K562 (cell line): ENCODE measurements around the gene ZDHHC3. TPM values are rescaled to one million over a fixed set of nuclear protein-coding genes. Genes with fewer than 3 reads are reported as not detected.
A peak's percentile ranks its signal among the peaks of the same experiment; 100 is the strongest.

Experiments
- SNRNP70 ChIP-seq: fragments of 200-400 bp; formaldehyde crosslinking; optimal IDR thresholded peaks from 2 replicates; pipeline ENCODE3; 2017; ENCODE audit warnings: low read depth, low read length
- polyA plus RNA-seq, 8 experiments: library from polyadenylated mRNA; depleted of rRNA in 4 of 8; stranded (reverse) in 5 of 8; unstranded in 3 of 8; fragments of >200 nt; fragmentation: Nextera tagmentation in 2 of 8; fragmentation: Illumina TruSeq in 1 of 8; extraction: Ambion mirVana in 2 of 8; extraction: Trizol in 1 of 8; gene quantifications; 2 replicates each; pipeline versions ENCODE4 v1.2.1 to v1.2.3, GENCODE V29; 2011 to 2014; ENCODE audit warnings: inconsistent platforms in 1 of 8, missing spikeins in 1 of 8
- total RNA-seq, 7 experiments: library from RNA; depleted of rRNA in 6 of 7; stranded (reverse); fragments of >200 nt in 6 of 7; fragmentation: Illumina TruSeq in 2 of 7; extraction: Trizol in 2 of 7; gene quantifications; 2 replicates each; pipeline versions ENCODE4 v1.2.1 to v1.2.3, GENCODE V29; 2011 to 2021; ENCODE audit warnings: low replicate concordance in 1 of 7
- TF ChIP-seq, protein P1 (sequence below), 2 experiments: fragments of 450-650 bp; formaldehyde crosslinking in 1 of 2; IDR thresholded peaks; 2 replicates each; pipeline versions ENCODE4 v1.4.0 to v1.6.1; 2014 to 2020; ENCODE audit warnings: mild to moderate bottlenecking in 2 of 2, borderline replicate concordance in 1 of 2, low read depth in 1 of 2
- TF ChIP-seq, protein P2 (sequence below): IDR thresholded peaks from 2 replicates; pipeline ENCODE4 v1.6.1; 2012; ENCODE audit warnings: low read depth, low read length, improper control_type of control experiment, borderline replicate concordance
- TF ChIP-seq, protein P3 (sequence below), 3 experiments: IDR thresholded peaks in 2 of 3; conservative IDR thresholded peaks in 1 of 3; 2 replicates each; pipeline ENCODE4 v1.5.1; 2011 to 2012; ENCODE audit warnings: low read length in 3 of 3, mild to moderate bottlenecking in 3 of 3, control low read depth in 2 of 3, improper control_type of control experiment in 1 of 3, inconsistent platforms in 1 of 3, low read depth in 1 of 3, mixed read lengths in 1 of 3, moderate library complexity in 1 of 3; ENCODE audit not compliant: insufficient read depth in 2 of 3

The ZDHHC3 gene
- total and polyA plus RNA-seq, 9 of the 15 experiments (the other 6 are each of a cell fraction or from before 2014, with no cell fraction given), result 10.3 to 120 (median 67.2) TPM

DNA sequence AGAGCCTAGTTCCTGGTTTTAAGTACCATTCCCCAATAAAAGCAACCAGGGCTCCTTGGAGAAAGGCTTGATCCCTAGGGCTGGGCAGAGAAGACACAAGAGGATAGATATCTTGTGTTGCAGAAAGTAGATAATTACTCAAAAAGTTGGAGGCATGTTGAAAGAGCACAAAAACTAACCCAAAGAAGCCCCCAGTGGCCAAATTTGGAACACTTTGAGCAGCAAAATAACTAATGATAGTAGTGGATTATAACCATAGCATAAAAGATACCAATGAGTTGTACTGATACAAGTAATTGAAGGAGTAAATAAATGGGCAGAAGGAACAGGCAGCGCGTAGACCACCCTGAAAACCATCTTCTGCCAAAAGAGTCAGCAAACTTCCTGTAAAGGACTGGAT lies 12.1 kb upstream of the ZDHHC3 start (continued):
- TF ChIP-seq, protein P1, sequence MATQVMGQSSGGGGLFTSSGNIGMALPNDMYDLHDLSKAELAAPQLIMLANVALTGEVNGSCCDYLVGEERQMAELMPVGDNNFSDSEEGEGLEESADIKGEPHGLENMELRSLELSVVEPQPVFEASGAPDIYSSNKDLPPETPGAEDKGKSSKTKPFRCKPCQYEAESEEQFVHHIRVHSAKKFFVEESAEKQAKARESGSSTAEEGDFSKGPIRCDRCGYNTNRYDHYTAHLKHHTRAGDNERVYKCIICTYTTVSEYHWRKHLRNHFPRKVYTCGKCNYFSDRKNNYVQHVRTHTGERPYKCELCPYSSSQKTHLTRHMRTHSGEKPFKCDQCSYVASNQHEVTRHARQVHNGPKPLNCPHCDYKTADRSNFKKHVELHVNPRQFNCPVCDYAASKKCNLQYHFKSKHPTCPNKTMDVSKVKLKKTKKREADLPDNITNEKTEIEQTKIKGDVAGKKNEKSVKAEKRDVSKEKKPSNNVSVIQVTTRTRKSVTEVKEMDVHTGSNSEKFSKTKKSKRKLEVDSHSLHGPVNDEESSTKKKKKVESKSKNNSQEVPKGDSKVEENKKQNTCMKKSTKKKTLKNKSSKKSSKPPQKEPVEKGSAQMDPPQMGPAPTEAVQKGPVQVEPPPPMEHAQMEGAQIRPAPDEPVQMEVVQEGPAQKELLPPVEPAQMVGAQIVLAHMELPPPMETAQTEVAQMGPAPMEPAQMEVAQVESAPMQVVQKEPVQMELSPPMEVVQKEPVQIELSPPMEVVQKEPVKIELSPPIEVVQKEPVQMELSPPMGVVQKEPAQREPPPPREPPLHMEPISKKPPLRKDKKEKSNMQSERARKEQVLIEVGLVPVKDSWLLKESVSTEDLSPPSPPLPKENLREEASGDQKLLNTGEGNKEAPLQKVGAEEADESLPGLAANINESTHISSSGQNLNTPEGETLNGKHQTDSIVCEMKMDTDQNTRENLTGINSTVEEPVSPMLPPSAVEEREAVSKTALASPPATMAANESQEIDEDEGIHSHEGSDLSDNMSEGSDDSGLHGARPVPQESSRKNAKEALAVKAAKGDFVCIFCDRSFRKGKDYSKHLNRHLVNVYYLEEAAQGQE (IDR thresholded peaks at IDR 0.05; ENCODE audit: borderline replicate concordance), result peak; percentile 14; the same call in 1 of the 2 replicates
- TF ChIP-seq, protein P1 (CRISPR knock-in tag; IDR thresholded peaks at IDR 0.05; ENCODE audit: low read depth), result no peak
- TF ChIP-seq, protein P2, sequence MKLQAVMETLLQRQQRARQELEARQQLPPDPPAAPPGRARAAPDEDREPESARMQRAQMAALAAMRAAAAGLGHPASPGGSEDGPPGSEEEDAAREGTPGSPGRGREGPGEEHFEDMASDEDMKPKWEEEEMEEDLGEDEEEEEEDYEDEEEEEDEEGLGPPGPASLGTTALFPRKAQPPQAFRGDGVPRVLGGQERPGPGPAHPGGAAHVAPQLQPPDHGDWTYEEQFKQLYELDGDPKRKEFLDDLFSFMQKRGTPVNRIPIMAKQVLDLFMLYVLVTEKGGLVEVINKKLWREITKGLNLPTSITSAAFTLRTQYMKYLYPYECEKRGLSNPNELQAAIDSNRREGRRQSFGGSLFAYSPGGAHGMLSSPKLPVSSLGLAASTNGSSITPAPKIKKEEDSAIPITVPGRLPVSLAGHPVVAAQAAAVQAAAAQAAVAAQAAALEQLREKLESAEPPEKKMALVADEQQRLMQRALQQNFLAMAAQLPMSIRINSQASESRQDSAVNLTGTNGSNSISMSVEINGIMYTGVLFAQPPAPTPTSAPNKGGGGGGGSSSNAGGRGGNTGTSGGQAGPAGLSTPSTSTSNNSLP, result 0 out of 2 replicates have a peak, but pooled peaks have one; percentile 39
- TF ChIP-seq, protein P3, sequence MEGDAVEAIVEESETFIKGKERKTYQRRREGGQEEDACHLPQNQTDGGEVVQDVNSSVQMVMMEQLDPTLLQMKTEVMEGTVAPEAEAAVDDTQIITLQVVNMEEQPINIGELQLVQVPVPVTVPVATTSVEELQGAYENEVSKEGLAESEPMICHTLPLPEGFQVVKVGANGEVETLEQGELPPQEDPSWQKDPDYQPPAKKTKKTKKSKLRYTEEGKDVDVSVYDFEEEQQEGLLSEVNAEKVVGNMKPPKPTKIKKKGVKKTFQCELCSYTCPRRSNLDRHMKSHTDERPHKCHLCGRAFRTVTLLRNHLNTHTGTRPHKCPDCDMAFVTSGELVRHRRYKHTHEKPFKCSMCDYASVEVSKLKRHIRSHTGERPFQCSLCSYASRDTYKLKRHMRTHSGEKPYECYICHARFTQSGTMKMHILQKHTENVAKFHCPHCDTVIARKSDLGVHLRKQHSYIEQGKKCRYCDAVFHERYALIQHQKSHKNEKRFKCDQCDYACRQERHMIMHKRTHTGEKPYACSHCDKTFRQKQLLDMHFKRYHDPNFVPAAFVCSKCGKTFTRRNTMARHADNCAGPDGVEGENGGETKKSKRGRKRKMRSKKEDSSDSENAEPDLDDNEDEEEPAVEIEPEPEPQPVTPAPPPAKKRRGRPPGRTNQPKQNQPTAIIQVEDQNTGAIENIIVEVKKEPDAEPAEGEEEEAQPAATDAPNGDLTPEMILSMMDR (IDR thresholded peaks at IDR 0.05 in 2 of 3, conservative IDR thresholded peaks at IDR 0.05 in 1 of 3; ENCODE audit: insufficient read depth in 2 of 3, low read depth in 1 of 3, low read length in 3 of 3), result peak; percentile 35 to 69 (median 62); a peak in 5 of 6 replicates
- no peak for TF ChIP-seq SNRNP70
